Heart left ventricle (tissue), 16 donors: ENCODE results near the gene GRHPR. TPM values are rescaled to one million over a fixed set of nuclear protein-coding genes. Genes with fewer than 3 reads are reported as not detected.

Source experiments
- ATAC-seq, 4 donors: fragments of 200-7000 bp; cut with Tn5 transposase; one replicate each; pipeline ENCODE4 v1.9.1; 2020 to 2022; ENCODE audit warnings: moderate library complexity in 4 of 4, mild to moderate bottlenecking in 3 of 4, moderate number of reproducible peaks in 1 of 4
- DNase-seq, 5 donors: peaks; one replicate each; pipeline ENCODE4 v3.0.0-alpha.2; 2020
- H3K27ac ChIP-seq, 12 donors: fragments of 200-600 bp; sonication (generic) in 4 of 12; one replicate each; pipeline versions ENCODE4 v1.5.0 to v1.8.0; 2016 to 2022; ENCODE audit warnings: mild to moderate bottlenecking in 2 of 12
- H3K27me3 ChIP-seq, 9 donors: fragments of 200-600 bp; sonication (generic) in 2 of 9; one replicate each; pipeline versions ENCODE4 v1.5.1 to v1.8.0; 2016 to 2022; ENCODE audit warnings: mild to moderate bottlenecking in 3 of 9
- H3K36me3 ChIP-seq, 9 donors: fragments of 200-600 bp; sonication (generic) in 2 of 9; one replicate each; pipeline versions ENCODE4 v1.5.0 to v1.8.0; 2018 to 2022; ENCODE audit warnings: mild to moderate bottlenecking in 2 of 9
- H3K4me1 ChIP-seq, 12 donors: fragments of 200-600 bp; sonication (generic) in 4 of 12; one replicate each; pipeline versions ENCODE4 v1.5.0 to v1.8.0; 2016 to 2022; ENCODE audit warnings: mild to moderate bottlenecking in 3 of 12
- H3K4me3 ChIP-seq, 12 donors: fragments of 200-600 bp; sonication (generic) in 4 of 12; one replicate each; pipeline versions ENCODE4 v1.5.0 to v1.8.0; 2017 to 2022; ENCODE audit warnings: mild to moderate bottlenecking in 9 of 12, moderate library complexity in 4 of 12
- H3K9me3 ChIP-seq, 12 donors: fragments of 200-600 bp; sonication (generic) in 4 of 12; one replicate each; pipeline versions ENCODE4 v1.5.0 to v1.8.0; 2016 to 2022; ENCODE audit warnings: mild to moderate bottlenecking in 1 of 12
- CTCF ChIP-seq, 12 donors: fragments of 200-600 bp; sonication (generic) in 4 of 12; IDR thresholded peaks; one replicate each; pipeline versions ENCODE4 v1.5.0 to v1.8.0; 2018 to 2022; ENCODE audit warnings: antibody characterized with exemption in 12 of 12, mild to moderate bottlenecking in 5 of 12
- POLR2A ChIP-seq, 2 donors: fragments of 450-650 bp; IDR thresholded peaks; one replicate each; pipeline ENCODE4 v1.6.1; 2017; ENCODE audit warnings: antibody characterized with exemption in 2 of 2, mild to moderate bottlenecking in 2 of 2, moderate library complexity in 2 of 2
- WGBS, 4 donors: extraction: QIAGEN DNeasy Blood & Tissue Kit in 2 of 4; methylation state at CpG; one replicate each; pipeline versions ENCODE4 v1.1.5 to v1.1.7; 2013 to 2018; 5-methylcytosine and 5-hydroxymethylcytosine counted together
- intact Hi-C, 10 donors: fragments of 100-400 bp; cut with DNase I; formaldehyde crosslinking; loops; one replicate each; pipeline versions ENCODE4 v1.11.1 to v1.14.2; 2022
- polyA plus RNA-seq, 2 donors: library from polyadenylated mRNA; stranded (reverse); fragments of 200-250 nt; gene quantifications; one replicate each; pipeline ENCODE4 v1.2.3, GENCODE V29; 2013
- total RNA-seq, 9 donors: library from RNA; depleted of rRNA in 2 of 9; stranded (reverse); fragments of >200 nt in 2 of 9; fragmentation: NEBNext Ultra II Directional in 3 of 9; extraction: Animal tissue kit (Norgen Biotek cat#: 25700) in 3 of 9; gene quantifications; one replicate each; pipeline versions ENCODE4 v1.1.0 to v1.2.4, GENCODE V29; 2016 to 2023
- donor health status: ischemic (EF 13 %, LVEDD 7.1; RV severe dilation, severe dysfunction).
- donor health status: healthy with polysubstance abuse.
- donor health status: DM: no; HTN: yes; CAD: no.
- donor health status: DM: no; HTN: no; CAD: no.
- donor health status: ischemic (EF 25% LVEDD 6.9; RV normal size, moderate dysfunction).
- donor health status: ischemic (EF 25% LVEDD 5.7; RV mildly dilated, moderate dysfunction).
- donor health status: healthy.
- donor health status: DM: yes; HTN: yes; CAD: no.
- donor health status: ischemic (EF 35%, LVEDD 5.7; RV mildly dilated, moderate dysfunction).
- donor health status: nonischemic (EF 11% LVEDD 7.7; RV severe dilation, severe dysfunction).
- donor health status: DM: yes; HTN: yes; CAD: no.
- donor health status: PGD.
- donor health status: ischemic (EF 29% LVEDD 5.4; RV normal size, mild dysfunction).
- donor health status: nonischemic (EF 23%, LVEDD 6.1; RV moderate dilation, normal function).

GRHPR gene
- total and polyA plus RNA-seq, 11 donors: 91.0 to 209 (median 111) TPM

DNA sequence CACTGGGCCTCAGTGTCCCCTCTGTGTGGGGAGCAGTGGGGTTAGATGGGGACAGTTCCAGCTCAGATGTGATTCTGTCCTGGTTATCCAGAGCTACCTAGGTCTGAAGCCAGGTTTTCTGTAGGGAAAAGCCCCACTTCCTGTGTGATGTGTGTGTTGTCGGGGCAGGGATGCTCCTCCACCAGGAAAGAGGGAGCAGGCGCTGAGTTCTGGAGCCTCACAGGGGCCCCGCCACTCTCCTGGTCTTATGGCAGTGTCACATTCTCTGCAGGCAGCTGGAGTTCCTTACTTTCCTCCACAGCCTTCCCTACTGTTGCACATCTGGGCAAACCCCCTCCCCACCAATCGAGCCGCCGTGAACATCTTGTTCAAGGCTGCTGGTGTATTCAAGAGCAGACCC lies 39.1 kb upstream of the GRHPR start:
- ATAC-seq (no peak), DNase-seq (no peak)
- 77 to 86% (median 82%) methylated on average over 6 of the region's 6 CpGs for WGBS, 4 donors
- no peak overlapping the region for H3K27ac ChIP-seq
- H3K9me3 ChIP-seq: no peaks in the 10 kb centered on the region
- no peaks in the 10 kb centered on the region for H3K4me1 ChIP-seq
- H3K36me3 ChIP-seq: no peaks in the 10 kb centered on the region
- H3K4me3 ChIP-seq: no peak overlapping the region
- intact Hi-C loops: no loop called here
- no peaks in the 10 kb centered on the region for H3K27me3 ChIP-seq
- TF ChIP-seq POLR2A (IDR thresholded peaks at IDR 0.05) (no peak), CTCF (IDR thresholded peaks at IDR 0.05) (no peak)

- no peaks in the 10 kb centered on the region for H3K27me3 ChIP-seq
- DNase-seq: no peak
- no peaks in the 10 kb centered on the region for H3K36me3 ChIP-seq
- H3K9me3 ChIP-seq: no peaks in the 10 kb centered on the region
- no peak overlapping the region for H3K27ac ChIP-seq
- 84 to 91% (median 87%) methylated on average over 12 of the region's 12 CpGs for WGBS, 4 donors
- no peak overlapping the region for H3K4me3 ChIP-seq
- ATAC-seq: no peak
- TF ChIP-seq CTCF (IDR thresholded peaks at IDR 0.05) (no peak), POLR2A (IDR thresholded peaks at IDR 0.05) (no peak)
- no peaks in the 10 kb centered on the region for H3K4me1 ChIP-seq
- intact Hi-C loops: no loop called here
Observed at GRCh38 chr9:37383876-37384746, 38.4 kb upstream of the GRHPR start.

DNA sequence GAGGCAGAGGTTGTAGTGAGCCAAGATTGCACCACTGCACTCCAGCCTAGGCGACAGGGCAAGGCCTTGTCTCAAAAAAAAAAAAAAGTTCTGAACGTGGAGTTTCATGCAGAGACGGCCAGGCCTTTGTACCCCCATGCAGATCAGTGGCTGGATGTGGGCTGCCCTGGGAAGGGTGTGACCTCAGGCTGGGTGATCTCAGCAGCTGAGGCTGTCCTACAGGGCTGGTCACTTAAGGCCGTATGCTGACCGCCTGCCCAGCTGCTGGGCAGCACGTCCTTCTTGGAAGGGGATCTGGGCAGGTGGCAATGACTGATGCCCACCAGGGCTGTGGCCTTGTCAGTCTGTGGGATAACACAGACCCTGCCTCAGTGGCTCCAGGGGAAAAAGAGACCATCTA lies 37.2 kb upstream of the GRHPR start:
- Histone ChIP-seq H3K27ac (no peak overlapping the region), H3K9me3 (no peaks in the 10 kb centered on the region), H3K4me3 (no peak overlapping the region), H3K36me3 (no peaks in the 10 kb centered on the region), H3K4me1 (no peaks in the 10 kb centered on the region), H3K27me3 (no peaks in the 10 kb centered on the region)
- WGBS, 4 donors: 73 to 92% (median 82%) methylated on average over 6 of the region's 6 CpGs
- DNase-seq (no peak), ATAC-seq (no peak)
- intact Hi-C loops: no loop called here
- no peak for TF ChIP-seq CTCF (IDR thresholded peaks at IDR 0.05)
- no peak for TF ChIP-seq POLR2A (IDR thresholded peaks at IDR 0.05)

- H3K36me3 ChIP-seq: no peaks in the 10 kb centered on the region
- no peaks in the 10 kb centered on the region for H3K27me3 ChIP-seq
- WGBS, 4 donors: 80 to 83% (median 81%) methylated on average over 10 of the region's 10 CpGs
- H3K4me3 ChIP-seq: no peak overlapping the region
- H3K4me1 ChIP-seq: no peaks in the 10 kb centered on the region
- TF ChIP-seq POLR2A (IDR thresholded peaks at IDR 0.05) (no peak), CTCF (IDR thresholded peaks at IDR 0.05) (no peak)
- intact Hi-C loops: no loop called here
- no peak overlapping the region for H3K27ac ChIP-seq
- H3K9me3 ChIP-seq: no peaks in the 10 kb centered on the region
- DNase-seq (no peak), ATAC-seq (no peak)
Observed at GRCh38 chr9:37386988-37387387, 35.5 kb upstream of the GRHPR start.
